HFFc6 (cell line): ENCODE results near the gene NAA11. TPM values are rescaled to one million over a fixed set of nuclear protein-coding genes. Genes with fewer than 3 reads are reported as not detected.

ENCODE experiments used
- DNase-seq: peaks from one replicate; pipeline ENCODE4 v3.0.0-alpha.2; 2018
- H3K27ac Mint-ChIP-seq: 2 replicates; pipeline ENCODE4 v1.8.0; 2020; ENCODE audit warnings: mild to moderate bottlenecking, mixed read lengths
- H3K27me3 Mint-ChIP-seq: 2 replicates; pipeline ENCODE4 v1.8.0; 2021; ENCODE audit warnings: mild to moderate bottlenecking, moderate library complexity, mixed read lengths; ENCODE audit not compliant: insufficient read depth
- H3K36me3 Mint-ChIP-seq: 2 replicates; pipeline ENCODE4 v1.8.0; 2021; ENCODE audit warnings: low read depth, mixed read lengths
- H3K4me1 Mint-ChIP-seq: 2 replicates; pipeline ENCODE4 v1.8.0; 2020; ENCODE audit warnings: low read depth, mixed read lengths
- H3K4me3 Mint-ChIP-seq: 2 replicates; pipeline ENCODE4 v1.8.0; 2020; ENCODE audit warnings: mild to moderate bottlenecking, moderate library complexity, mixed read lengths
- H3K9me3 Mint-ChIP-seq: 2 replicates; pipeline ENCODE4 v1.8.0; 2020; ENCODE audit warnings: mild to moderate bottlenecking, mixed read lengths
- CTCF ChIP-seq: fragments of 200-600 bp; sonication (generic); IDR thresholded peaks from 2 replicates; pipeline ENCODE4 v1.5.0; 2021; ENCODE audit warnings: antibody characterized with exemption, mild to moderate bottlenecking
- total RNA-seq, 6 experiments: library from RNA; stranded (reverse); fragmentation: NEBNext Ultra II Directional; extraction: Animal tissue kit (Norgen Biotek cat#: 25700); gene quantifications; 2 replicates in 1 of 6; 3 replicates in 5 of 6; pipeline ENCODE4 v1.2.3, GENCODE V29; 2021

NAA11 gene
- total RNA-seq, 6 experiments from 2014 or later = not detected

GRCh38 chr4:79315891-79316290 lies 10.0 kb downstream of the NAA11 start:
- Mint-ChIP-seq H3K9me3 (no peaks in the 10 kb centered on the region; the same call in 1 of the 2 replicates), H3K4me3 (no peak overlapping the region), H3K27me3 (no peaks in the 10 kb centered on the region), H3K4me1 (no peaks in the 10 kb centered on the region), H3K27ac (no peak overlapping the region), H3K36me3 (no peaks in the 10 kb centered on the region)
- DNase-seq = no peak
- no peak for TF ChIP-seq CTCF

- Mint-ChIP-seq H3K4me1 (no peaks in the 10 kb centered on the region), H3K27me3 (no peaks in the 10 kb centered on the region), H3K9me3 (no peaks in the 10 kb centered on the region; the same call in 1 of the 2 replicates), H3K4me3 (no peak overlapping the region), H3K27ac (no peak overlapping the region), H3K36me3 (no peaks in the 10 kb centered on the region)
- no peak for DNase-seq
- TF ChIP-seq CTCF = no peak
Observed at GRCh38 chr4:79311279-79311678, 14.6 kb downstream of the NAA11 start.

GRCh38 chr4:79308971-79309370 lies 16.9 kb downstream of the NAA11 start:
- Mint-ChIP-seq H3K9me3 (no peaks in the 10 kb centered on the region), H3K27ac (no peak overlapping the region), H3K4me1 (no peaks in the 10 kb centered on the region), H3K4me3 (no peak overlapping the region), H3K36me3 (no peaks in the 10 kb centered on the region), H3K27me3 (no peaks in the 10 kb centered on the region)
- TF ChIP-seq CTCF = no peak
- DNase-seq = no peak

- no peak for TF ChIP-seq CTCF
- Mint-ChIP-seq H3K9me3 (no peaks in the 10 kb centered on the region), H3K4me1 (no peaks in the 10 kb centered on the region), H3K4me3 (no peak overlapping the region), H3K27me3 (no peaks in the 10 kb centered on the region), H3K27ac (no peak overlapping the region), H3K36me3 (no peaks in the 10 kb centered on the region)
- DNase-seq = no peak
Observed at GRCh38 chr4:79308137-79308536, 17.7 kb downstream of the NAA11 start.

GRCh38 chr4:79306795-79307194 lies 19.1 kb downstream of the NAA11 start:
- TF ChIP-seq CTCF = no peak
- Mint-ChIP-seq H3K27ac (no peak overlapping the region), H3K36me3 (no peaks in the 10 kb centered on the region), H3K27me3 (no peaks in the 10 kb centered on the region), H3K9me3 (no peaks in the 10 kb centered on the region), H3K4me1 (no peaks in the 10 kb centered on the region), H3K4me3 (no peak overlapping the region)
- no peak for DNase-seq

- DNase-seq = no peak
- Mint-ChIP-seq H3K27me3 (no peaks in the 10 kb centered on the region), H3K9me3 (no peaks in the 10 kb centered on the region; the same call in 1 of the 2 replicates), H3K36me3 (no peaks in the 10 kb centered on the region), H3K27ac (no peak overlapping the region), H3K4me3 (no peak overlapping the region), H3K4me1 (no peaks in the 10 kb centered on the region)
- no peak for TF ChIP-seq CTCF
Observed at GRCh38 chr4:79300280-79300679, 25.6 kb downstream of the NAA11 start.
